Measurements from ENCODE around the gene PTPRN2.

PTPRN2 gene

GRCh38 chr7:158586499-158587161 lies 993 bp downstream of the PTPRN2 start:
- TF ChIP-seq CTCF (IDR thresholded peaks at IDR 0.05; ENCODE audit: control insufficient read depth, extremely low read depth, insufficient read depth): no peak
- no peak for DNase-seq (ENCODE audit: low read depth)
- H3K4me3 ChIP-seq (ENCODE audit: low read depth, low read length): no peak overlapping the region

- no peak overlapping the region for H3K4me3 ChIP-seq (ENCODE audit: low read depth, low read length)
- no peak for DNase-seq (ENCODE audit: low read depth)
- TF ChIP-seq CTCF (IDR thresholded peaks at IDR 0.05; ENCODE audit: control insufficient read depth, extremely low read depth, insufficient read depth): no peak
Observed at GRCh38 chr7:158585721-158586498, 1.7 kb downstream of the PTPRN2 start.

- no peak for TF ChIP-seq CTCF (IDR thresholded peaks at IDR 0.05; ENCODE audit: control insufficient read depth, extremely low read depth, insufficient read depth)
- no peak overlapping the region for H3K4me3 ChIP-seq (ENCODE audit: low read depth, low read length)
- no peak for DNase-seq (ENCODE audit: low read depth)
Observed at GRCh38 chr7:158584407-158584806, 3.2 kb downstream of the PTPRN2 start.

GRCh38 chr7:158583810-158584209 lies 3.8 kb downstream of the PTPRN2 start:
- no peak overlapping the region for H3K4me3 ChIP-seq (ENCODE audit: low read depth, low read length)
- DNase-seq (ENCODE audit: low read depth): no peak
- TF ChIP-seq CTCF (IDR thresholded peaks at IDR 0.05; ENCODE audit: control insufficient read depth, extremely low read depth, insufficient read depth): no peak

GRCh38 chr7:158583143-158583542 lies 4.5 kb downstream of the PTPRN2 start:
- no peak overlapping the region for H3K4me3 ChIP-seq (ENCODE audit: low read depth, low read length)
- no peak for DNase-seq (ENCODE audit: low read depth)
- no peak for TF ChIP-seq CTCF (IDR thresholded peaks at IDR 0.05; ENCODE audit: control insufficient read depth, extremely low read depth, insufficient read depth)

GRCh38 chr7:158582089-158582456 lies 5.5 kb downstream of the PTPRN2 start:
- TF ChIP-seq CTCF (IDR thresholded peaks at IDR 0.05; ENCODE audit: control insufficient read depth, extremely low read depth, insufficient read depth): no peak
- no peak for DNase-seq (ENCODE audit: low read depth)

More at GRCh38 chr7:158582089-158582456, 5.5 kb downstream of the PTPRN2 start:
- no peak overlapping the region for H3K4me3 ChIP-seq (ENCODE audit: low read depth, low read length)

Data from LNCaP clone FGC (cell line).